Loucy (cell line): Measurements from ENCODE around the gene VSIG10L.

Experiments
- CTCF ChIP-seq: fragments of 200-600 bp; sonication (generic); conservative IDR thresholded peaks from 2 replicates; pipeline ENCODE4 v1.5.1; 2014; ENCODE audit warnings: mild to moderate bottlenecking, antibody characterized with exemption, low read length
- EZH2phosphoT487 ChIP-seq: fragments of 200-600 bp; IDR thresholded peaks from 2 replicates; pipeline ENCODE4 v1.6.1; 2018; ENCODE audit warnings: antibody characterized with exemption, mild to moderate bottlenecking, moderate library complexity, borderline replicate concordance

GRCh38 chr19:51337861-51338562 is 3.9 kb downstream of the VSIG10L start:
- TF ChIP-seq CTCF: no peak
- TF ChIP-seq EZH2phosphoT487: no peak
